Activated CD8-positive, alpha-beta memory T cell treated with anti-CD3 and anti-CD28 coated beads, Interleukin-2, amount 50 U/mL, for 24 hours (primary cell): Measurements from ENCODE around the gene AP2A1.

ENCODE experiments used
- DNase-seq: peaks from one replicate; pipeline ENCODE4 v3.0.0-alpha.2; 2020; ENCODE audit errors: extremely low read depth

The AP2A1 gene

GRCh38 chr19:49855676-49856573, 89.1 kb downstream of the AP2A1 start:
- DNase-seq = no peak

- DNase-seq = no peak
These were observed 89.8 kb downstream of the AP2A1 start for GRCh38 chr19:49856574-49857021.
